HCT116 (cell line): ENCODE measurements around the gene SLC6A7. TPM values are rescaled to one million over a fixed set of nuclear protein-coding genes. Genes with fewer than 3 reads are reported as not detected.

Experiments used
- ATAC-seq: fragments of 200-7000 bp; cut with Tn5 transposase; 2 replicates; pipeline ENCODE4 v1.9.1; 2020; ENCODE audit warnings: mild to moderate bottlenecking, moderate library complexity
- BruUV-seq: library from RNA; stranded (reverse); fragments of 400-500 nt; replicated peaks from 2 replicates; lab custom pipeline; 2021; lab: Mats Ljungman, UMichigan
- CTCF ChIA-PET: fragments of 300-600 bp; sonication (Branson Sonifier 250); formaldehyde crosslinking; loops from one replicate; lab custom pipeline; 2021; ENCODE audit warnings: antibody characterized with exemption; lab: Charles Lee
- POLR2A ChIA-PET: fragments of 300-600, 350-600 bp; sonication (Branson Sonifier 250); formaldehyde crosslinking; loops from one replicate; lab custom pipeline; 2021; ENCODE audit warnings: antibody characterized with exemption; lab: Charles Lee
- RAD21 ChIA-PET, 2 experiments: fragments of 300-600 bp; sonication (Branson Sonifier 250); formaldehyde crosslinking; loops; one replicate each; lab custom pipeline; 2023; ENCODE audit warnings: low total read pairs in 2 of 2; ENCODE audit not compliant: uncharacterized antibody in 2 of 2, unreplicated experiment in 2 of 2, low non-redundant PET in 1 of 2; lab: Charles Lee
- DNase-seq: peaks from one replicate; pipeline ENCODE4 v3.0.0-alpha.2; 2010; ENCODE audit warnings: low read depth, low spot score
- H2AFZ ChIP-seq: fragments of 200-600 bp; shearing (Covaris generic), sonication (generic); 2 replicates; pipeline ENCODE4 v1.6.1; 2017; ENCODE audit warnings: low read depth, mixed run types, mixed read lengths, antibody characterized with exemption, low read length; ENCODE audit not compliant: poor library complexity, severe bottlenecking
- H3K27ac ChIP-seq: 2 replicates; pipeline ENCODE4 v1.5.1; 2012; ENCODE audit warnings: low read depth, low read length
- H3K27me3 ChIP-seq: fragments of 200-600 bp; sonication (generic); 2 replicates; pipeline ENCODE4 v1.6.1; 2016; ENCODE audit warnings: mixed run types, low read length, mixed read lengths; ENCODE audit not compliant: insufficient read depth
- H3K36me3 ChIP-seq, 2 experiments: fragments of 200-500 bp in 1 of 2; fragments of 200-600 bp in 1 of 2; sonication (Bioruptor generic) in 1 of 2; sonication (generic) in 1 of 2; 2 replicates each; pipeline versions ENCODE4 v1.5.1 to v1.6.1; 2014 to 2016; ENCODE audit warnings: low read length in 2 of 2, inconsistent platforms in 1 of 2, mixed read lengths in 1 of 2, mixed run types in 1 of 2; ENCODE audit not compliant: insufficient read depth in 2 of 2, control insufficient read depth in 1 of 2
- H3K4me1 ChIP-seq, 2 experiments: fragments of 200-600 bp in 1 of 2; sonication (generic) in 1 of 2; 2 replicates each; pipeline versions ENCODE4 v1.5.1 to v1.6.1; 2012 to 2017; ENCODE audit warnings: low read length in 2 of 2, inconsistent platforms in 1 of 2, mild to moderate bottlenecking in 1 of 2, mixed read lengths in 1 of 2, mixed run types in 1 of 2, moderate library complexity in 1 of 2; ENCODE audit not compliant: insufficient read depth in 2 of 2, control insufficient read depth in 1 of 2
- H3K4me2 ChIP-seq: fragments of 200-600 bp; sonication (generic); 2 replicates; pipeline ENCODE4 v1.6.1; 2017; ENCODE audit warnings: mixed run types, low read length, mixed read lengths
- H3K4me3 ChIP-seq, 2 experiments: fragments of 200-600 bp in 1 of 2; sonication (generic) in 1 of 2; replicated peaks in 1 of 2; 2 replicates each; pipeline ENCODE4 v1.5.1; 2011 to 2016; ENCODE audit warnings: low read length in 2 of 2, control low read depth in 1 of 2, low read depth in 1 of 2, mild to moderate bottlenecking in 1 of 2, mixed read lengths in 1 of 2, mixed run types in 1 of 2
- H3K79me2 ChIP-seq: fragments of 200-600 bp; sonication (generic); 2 replicates; pipeline ENCODE4 v1.6.1; 2017; ENCODE audit warnings: mild to moderate bottlenecking, mixed run types, low read length, moderate library complexity, mixed read lengths; ENCODE audit not compliant: insufficient read depth
- H3K9ac ChIP-seq: fragments of 200-600 bp; sonication (generic); 2 replicates; pipeline ENCODE4 v1.6.1; 2016; ENCODE audit warnings: low read length, mixed read lengths
- H3K9me2 ChIP-seq: fragments of 200-600 bp; sonication (generic), shearing (Covaris generic); 2 replicates; pipeline ENCODE4 v1.6.1; 2017; ENCODE audit warnings: mixed run types, mild to moderate bottlenecking, moderate library complexity; ENCODE audit not compliant: insufficient read depth
- H3K9me3 ChIP-seq, 2 experiments: fragments of 200-500 bp in 1 of 2; fragments of 200-600 bp in 1 of 2; sonication (Bioruptor generic) in 1 of 2; sonication (generic) in 1 of 2; 2 replicates each; pipeline ENCODE4 v1.6.1; 2014 to 2017; ENCODE audit warnings: low read length in 2 of 2, mixed read lengths in 2 of 2, inconsistent platforms in 1 of 2, low read depth in 1 of 2, mild to moderate bottlenecking in 1 of 2, mixed run types in 1 of 2, moderate library complexity in 1 of 2; ENCODE audit not compliant: control insufficient read depth in 1 of 2, insufficient read depth in 1 of 2
- H4K20me1 ChIP-seq: fragments of 200-600 bp; sonication (generic), shearing (Covaris generic); 2 replicates; pipeline ENCODE4 v1.6.1; 2017; ENCODE audit warnings: mixed run types, mild to moderate bottlenecking, moderate library complexity; ENCODE audit not compliant: insufficient read depth
- CBX3 ChIP-seq: IDR thresholded peaks from 2 replicates; pipeline ENCODE4 v1.6.1; 2012; ENCODE audit warnings: low read depth
- CEBPB ChIP-seq: IDR thresholded peaks from 2 replicates; pipeline ENCODE4 v1.6.1; 2012; ENCODE audit warnings: low read depth
- CTCF ChIP-seq, 3 experiments: fragments of 200-600 bp in 1 of 3; sonication (generic) in 1 of 3; IDR thresholded peaks in 2 of 3; conservative IDR thresholded peaks in 1 of 3; 2 replicates each; pipeline ENCODE4 v1.5.1; 2012 to 2017; ENCODE audit warnings: low read depth in 2 of 3, low read length in 2 of 3, antibody characterized with exemption in 1 of 3, borderline replicate concordance in 1 of 3, control low read depth in 1 of 3, mild to moderate bottlenecking in 1 of 3, mixed read lengths in 1 of 3, mixed run types in 1 of 3, moderate library complexity in 1 of 3; ENCODE audit not compliant: insufficient read depth in 1 of 3
- JUND ChIP-seq: IDR thresholded peaks from 2 replicates; pipeline ENCODE4 v1.6.1; 2012
- MAX ChIP-seq: IDR thresholded peaks from 2 replicates; pipeline ENCODE4 v1.6.1; 2012
- POLR2A ChIP-seq: IDR thresholded peaks from 2 replicates; pipeline ENCODE4 v1.7.0; 2011; ENCODE audit warnings: borderline replicate concordance; ENCODE audit not compliant: insufficient read depth, insufficient read length; ENCODE audit errors: extremely low read depth
- RAD21 ChIP-seq: IDR thresholded peaks from 2 replicates; pipeline ENCODE4 v1.6.1; 2012; ENCODE audit warnings: low read depth, mild to moderate bottlenecking
- REST ChIP-seq: IDR thresholded peaks from 2 replicates; pipeline ENCODE4 v1.6.1; 2012; ENCODE audit warnings: low read depth
- SIN3A ChIP-seq: IDR thresholded peaks from 2 replicates; pipeline ENCODE4 v1.6.1; 2012; ENCODE audit warnings: low read depth
- SP1 ChIP-seq: IDR thresholded peaks from 2 replicates; pipeline ENCODE4 v1.6.1; 2012; ENCODE audit warnings: low read depth
- ZBTB33 ChIP-seq: IDR thresholded peaks from 2 replicates; pipeline ENCODE4 v1.6.1; 2011; ENCODE audit warnings: mild to moderate bottlenecking, low read length, moderate library complexity; ENCODE audit not compliant: insufficient replicate concordance; ENCODE audit errors: extremely low read depth
- ZFX ChIP-seq: fragments of 450-650 bp; IDR thresholded peaks from 2 replicates; pipeline ENCODE4 v1.6.1; 2017
- intact Hi-C: fragments of 100-400 bp; cut with micrococcal nuclease; formaldehyde crosslinking; loops from 2 replicates; pipeline ENCODE4 v1.10.0; 2022
- total RNA-seq: library from RNA; stranded (reverse); gene quantifications from one replicate; pipeline ENCODE4 v1.2.1, GENCODE V29; 2021; ENCODE audit not compliant: unreplicated experiment

SLC6A7 gene
- total RNA-seq, 1 experiment from 2014 or later = not detected

- Histone ChIP-seq H3K9me2 (no peaks in the 10 kb centered on the region), H3K27ac (no peak overlapping the region), H4K20me1 (no peaks in the 10 kb centered on the region), H3K4me1 (peaks cover 0 to 21% of the 10 kb centered on the region in 2 experiments; a peak in 2 of 4 replicates), H3K4me2 (peak overlapping the region; percentile 27), H3K79me2 (no peaks in the 10 kb centered on the region), H3K4me3 (no peak overlapping the region), H3K27me3 (no peaks in the 10 kb centered on the region), H3K9ac (no peak overlapping the region), H3K9me3 (no peaks in the 10 kb centered on the region), H2AFZ (no peak overlapping the region), H3K36me3 (no peaks in the 10 kb centered on the region)
- ATAC-seq (no peak), DNase-seq (no peak)
- POLR2A ChIA-PET = no interaction called here
- intact Hi-C loops = no loop called here
- TF ChIP-seq SP1 = no peak
- RAD21 ChIA-PET = no interaction called here
- CTCF ChIA-PET = no interaction called here
- no TSS peak for BruUV-seq
Measured at GRCh38 chr5:150142185-150142958, 47.5 kb upstream of the SLC6A7 start.

GRCh38 chr5:150142959-150143349, 46.9 kb upstream of the SLC6A7 start:
- Histone ChIP-seq H3K9ac (no peak overlapping the region), H3K9me3 (no peaks in the 10 kb centered on the region), H3K79me2 (no peaks in the 10 kb centered on the region), H3K4me2 (peak overlapping the region; percentile 27), H2AFZ (no peak overlapping the region), H3K36me3 (no peaks in the 10 kb centered on the region), H3K27me3 (no peaks in the 10 kb centered on the region), H3K27ac (no peak overlapping the region), H4K20me1 (no peaks in the 10 kb centered on the region), H3K4me3 (no peak overlapping the region), H3K9me2 (no peaks in the 10 kb centered on the region), H3K4me1 (peaks cover 0 to 21% of the 10 kb centered on the region in 2 experiments; a peak in 2 of 4 replicates)
- BruUV-seq = no TSS peak
- ChIA-PET POLR2A (no interaction called here), RAD21 (no interaction called here), CTCF (no interaction called here)
- ATAC-seq = peak; percentile 54
- intact Hi-C loops = no loop called here
- peak; percentile 33 for DNase-seq
- no peak for TF ChIP-seq SIN3A
- no peak for TF ChIP-seq POLR2A
- TF ChIP-seq REST = no peak
- no peak for TF ChIP-seq CTCF (IDR thresholded peaks at IDR 0.05 in 2 of 3, conservative IDR thresholded peaks at IDR 0.05 in 1 of 3; ENCODE audit: borderline replicate concordance in 1 of 3, insufficient read depth in 1 of 3, low read depth in 2 of 3, low read length in 2 of 3)
- TF ChIP-seq ZFX = no peak
- TF ChIP-seq JUND = peak; percentile 68
- no peak for TF ChIP-seq CBX3
- TF ChIP-seq MAX = no peak
- TF ChIP-seq ZBTB33 = no peak
- no peak for TF ChIP-seq RAD21
- no peak; the same call in 1 of the 2 replicates for TF ChIP-seq CEBPB
